Fibroblast of skin of right biceps (primary cell): ENCODE measurements around the gene BLTP3A.
A peak's percentile ranks its signal among the peaks of the same experiment; 100 is the strongest.
"Not testable (repeated sequence)": the region's sequence is repeated elsewhere in the genome, so short reads cannot be mapped to it uniquely, and the experiment has no call there.

Experiments
- DNase-seq: peaks from one replicate; pipeline ENCODE4 v3.0.0-alpha.2; 2013

BLTP3A gene, protein sequence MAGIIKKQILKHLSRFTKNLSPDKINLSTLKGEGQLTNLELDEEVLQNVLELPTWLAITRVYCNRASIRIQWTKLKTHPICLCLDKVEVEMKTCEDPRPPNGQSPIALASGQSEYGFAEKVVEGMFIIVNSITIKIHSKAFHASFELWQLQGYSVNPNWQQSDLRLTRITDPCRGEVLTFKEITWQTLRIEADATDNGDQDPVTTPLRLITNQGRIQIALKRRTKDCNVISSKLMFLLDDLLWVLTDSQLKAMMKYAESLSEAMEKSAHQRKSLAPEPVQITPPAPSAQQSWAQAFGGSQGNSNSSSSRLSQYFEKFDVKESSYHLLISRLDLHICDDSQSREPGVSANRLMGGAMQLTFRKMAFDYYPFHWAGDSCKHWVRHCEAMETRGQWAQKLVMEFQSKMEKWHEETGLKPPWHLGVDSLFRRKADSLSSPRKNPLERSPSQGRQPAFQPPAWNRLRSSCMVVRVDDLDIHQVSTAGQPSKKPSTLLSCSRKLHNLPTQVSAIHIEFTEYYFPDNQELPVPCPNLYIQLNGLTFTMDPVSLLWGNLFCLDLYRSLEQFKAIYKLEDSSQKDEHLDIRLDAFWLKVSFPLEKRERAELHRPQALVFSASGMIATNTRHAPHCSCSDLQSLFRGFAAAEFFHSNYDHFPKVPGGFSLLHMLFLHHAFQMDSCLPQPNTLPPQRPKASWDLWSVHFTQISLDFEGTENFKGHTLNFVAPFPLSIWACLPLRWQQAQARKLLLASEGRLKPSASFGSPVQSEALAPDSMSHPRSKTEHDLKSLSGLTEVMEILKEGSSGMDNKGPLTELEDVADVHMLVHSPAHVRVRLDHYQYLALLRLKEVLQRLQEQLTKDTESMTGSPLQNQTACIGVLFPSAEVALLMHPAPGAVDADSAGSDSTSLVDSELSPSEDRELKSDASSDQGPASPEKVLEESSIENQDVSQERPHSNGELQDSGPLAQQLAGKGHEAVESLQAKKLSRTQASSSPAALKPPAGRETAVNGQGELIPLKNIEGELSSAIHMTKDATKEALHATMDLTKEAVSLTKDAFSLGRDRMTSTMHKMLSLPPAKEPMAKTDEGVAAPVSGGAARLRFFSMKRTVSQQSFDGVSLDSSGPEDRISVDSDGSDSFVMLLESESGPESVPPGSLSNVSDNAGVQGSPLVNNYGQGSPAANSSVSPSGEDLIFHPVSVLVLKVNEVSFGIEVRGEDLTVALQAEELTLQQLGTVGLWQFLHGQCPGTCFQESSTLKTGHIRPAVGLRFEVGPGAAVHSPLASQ (N-terminal part only)

DNA sequence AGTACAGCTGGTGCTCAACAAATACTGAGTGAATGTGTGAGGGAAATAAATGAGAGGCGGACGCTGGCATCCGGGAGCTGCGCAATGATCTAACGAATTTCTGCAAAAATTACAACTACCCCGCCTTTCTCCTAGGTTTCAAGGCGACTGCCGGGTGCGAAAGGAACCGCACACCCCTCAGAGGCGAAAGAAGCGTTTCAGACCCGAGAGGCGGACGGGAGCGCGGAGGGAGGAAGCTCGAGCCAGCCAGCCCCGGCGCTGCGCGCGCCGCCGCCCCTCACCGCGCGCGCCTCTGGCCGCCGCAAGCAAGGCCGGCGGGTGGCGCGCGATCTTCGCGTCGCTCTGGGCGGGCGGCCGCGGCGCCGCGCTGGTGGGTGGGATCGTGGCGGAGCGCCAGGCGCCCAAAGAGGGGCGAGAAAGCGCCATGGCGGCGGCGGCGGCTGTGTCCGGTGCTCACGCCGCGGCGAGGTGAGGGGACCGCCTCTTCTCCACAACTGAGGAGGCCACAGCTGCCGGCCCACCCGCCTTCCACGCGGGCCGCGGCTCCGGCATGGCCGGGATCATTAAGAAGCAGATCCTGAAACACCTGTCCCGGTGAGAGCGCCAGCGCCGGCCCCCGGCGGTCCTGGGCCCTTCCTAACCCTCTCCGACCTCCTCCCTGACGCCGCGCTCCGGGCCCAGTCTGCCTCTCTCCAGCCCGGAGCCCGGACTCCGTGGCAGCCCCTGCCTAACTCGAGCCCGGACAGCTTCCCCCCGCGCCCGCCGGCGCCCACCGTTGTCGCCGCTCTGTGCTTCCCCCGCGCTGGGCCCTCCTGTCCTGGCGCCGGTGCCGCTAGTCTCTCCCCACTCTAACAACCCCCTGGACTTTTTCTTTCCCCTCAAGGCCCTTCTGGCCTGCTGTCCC is at the start of gene BLTP3A:
Gene BLTP3A (plus strand): TSS at position 383 of the 904 bp plus-strand sequence. CDS start 168 bp downstream, at position 551.
- DNase-seq: peak; percentile 71

DNA sequence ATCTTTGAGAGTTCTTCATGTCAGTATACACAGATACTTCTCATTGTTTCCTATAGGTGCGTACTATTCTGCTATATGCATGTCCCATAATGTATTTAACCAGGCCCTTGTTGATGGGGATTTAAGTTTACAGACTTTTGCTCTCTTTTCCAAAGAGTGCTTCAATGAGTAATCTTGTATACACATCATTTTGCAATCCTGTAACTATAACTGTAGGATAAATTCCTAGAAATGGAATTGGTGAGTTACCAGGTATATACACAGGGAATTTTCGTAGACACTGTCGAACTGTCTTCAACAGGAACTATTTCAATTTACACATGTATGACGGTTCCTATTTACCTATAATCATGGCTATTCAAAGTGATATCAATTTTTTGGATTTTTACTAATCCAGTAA is 49.8 kb upstream of the BLTP3A start:
- no peak for DNase-seq

DNA sequence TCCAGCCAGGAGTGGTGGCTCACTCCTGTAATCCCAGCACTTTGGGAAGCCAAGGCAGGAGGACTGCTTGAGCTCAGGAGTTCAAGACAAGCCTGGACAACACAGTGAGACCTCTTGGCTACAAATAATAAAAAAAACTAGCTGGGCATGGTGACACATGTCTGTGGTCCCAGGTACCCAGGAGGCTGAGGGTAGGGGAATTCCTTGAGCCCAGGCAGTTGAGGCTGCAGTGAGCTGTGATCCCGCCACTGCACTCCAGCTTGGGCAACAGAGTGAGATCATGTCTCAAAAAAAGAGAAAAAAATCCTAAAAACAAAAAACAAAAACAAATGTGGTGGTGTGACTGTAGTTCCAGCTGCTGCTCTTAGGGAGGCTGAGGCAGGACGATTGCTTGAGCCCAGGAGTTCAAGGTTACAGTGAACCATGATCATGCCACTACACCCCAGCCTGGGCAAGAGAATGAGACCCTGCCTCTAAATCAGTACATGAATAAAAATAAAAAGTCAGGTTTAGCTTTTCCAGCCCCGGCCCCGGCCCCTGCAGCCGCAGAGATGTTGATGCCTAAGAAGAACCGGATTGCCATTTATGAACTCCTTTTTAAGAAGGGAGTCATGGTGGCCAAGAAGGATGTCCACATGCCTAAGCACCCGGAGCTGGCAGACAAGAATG is 48.1 kb upstream of the BLTP3A start:
- DNase-seq: no peak

DNA sequence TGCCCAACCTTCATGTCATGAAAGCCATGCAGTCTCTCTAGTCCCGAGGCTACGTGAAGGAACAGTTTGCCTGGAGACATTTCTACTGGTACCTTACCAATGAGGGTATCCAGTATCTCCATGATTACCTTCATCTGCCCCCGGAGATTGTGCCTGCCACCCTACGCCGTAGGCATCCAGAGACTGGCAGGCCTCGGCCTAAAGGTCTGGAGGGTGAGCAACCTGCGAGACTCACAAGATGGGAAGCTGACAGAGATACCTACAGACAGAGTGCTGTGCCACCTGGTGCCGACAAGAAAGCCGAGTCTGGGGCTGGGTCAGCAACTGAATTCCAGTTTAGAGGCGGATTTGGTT is 47.6 kb upstream of the BLTP3A start:
- not testable (repeated sequence) for DNase-seq

DNA sequence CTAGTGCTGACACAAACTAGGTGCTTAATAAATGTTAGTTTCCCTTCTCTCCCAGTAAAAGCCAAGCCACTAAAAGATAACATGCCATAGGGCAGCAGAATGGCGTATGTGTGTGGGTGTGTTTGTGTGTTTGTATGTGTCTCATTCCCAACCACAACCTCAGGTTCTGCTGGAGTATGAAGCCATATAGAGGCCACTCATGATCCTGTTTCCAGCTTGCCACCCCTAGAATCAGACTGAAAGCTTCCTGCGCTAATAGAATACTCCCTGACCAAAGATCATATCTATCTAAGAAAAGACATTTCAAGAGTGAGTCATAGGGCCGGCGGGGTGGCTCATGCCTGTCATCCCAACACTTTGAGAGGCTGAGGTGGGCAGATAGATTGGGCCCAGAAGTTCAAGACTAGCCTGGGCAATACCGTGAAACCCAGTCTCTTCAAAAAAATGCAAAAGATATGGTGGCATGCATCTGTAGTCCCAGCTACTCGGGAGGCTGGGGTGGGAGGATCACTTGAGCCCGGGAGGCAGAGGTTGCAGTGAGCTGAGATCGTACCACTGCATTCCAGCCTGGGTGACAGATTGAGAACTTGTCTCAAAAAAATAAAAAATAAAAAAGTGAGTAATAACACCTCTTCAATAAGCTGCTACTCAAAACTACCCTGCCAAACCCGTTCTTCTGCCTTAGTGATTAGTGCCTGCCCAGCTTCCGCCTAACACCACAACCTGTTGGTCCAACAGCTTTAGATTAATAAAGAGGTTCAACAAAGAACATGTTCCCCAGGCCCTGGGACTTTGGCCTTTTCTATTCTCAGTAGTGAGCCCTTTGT is 46.4 kb upstream of the BLTP3A start:
- peak; percentile 34 for DNase-seq

DNA sequence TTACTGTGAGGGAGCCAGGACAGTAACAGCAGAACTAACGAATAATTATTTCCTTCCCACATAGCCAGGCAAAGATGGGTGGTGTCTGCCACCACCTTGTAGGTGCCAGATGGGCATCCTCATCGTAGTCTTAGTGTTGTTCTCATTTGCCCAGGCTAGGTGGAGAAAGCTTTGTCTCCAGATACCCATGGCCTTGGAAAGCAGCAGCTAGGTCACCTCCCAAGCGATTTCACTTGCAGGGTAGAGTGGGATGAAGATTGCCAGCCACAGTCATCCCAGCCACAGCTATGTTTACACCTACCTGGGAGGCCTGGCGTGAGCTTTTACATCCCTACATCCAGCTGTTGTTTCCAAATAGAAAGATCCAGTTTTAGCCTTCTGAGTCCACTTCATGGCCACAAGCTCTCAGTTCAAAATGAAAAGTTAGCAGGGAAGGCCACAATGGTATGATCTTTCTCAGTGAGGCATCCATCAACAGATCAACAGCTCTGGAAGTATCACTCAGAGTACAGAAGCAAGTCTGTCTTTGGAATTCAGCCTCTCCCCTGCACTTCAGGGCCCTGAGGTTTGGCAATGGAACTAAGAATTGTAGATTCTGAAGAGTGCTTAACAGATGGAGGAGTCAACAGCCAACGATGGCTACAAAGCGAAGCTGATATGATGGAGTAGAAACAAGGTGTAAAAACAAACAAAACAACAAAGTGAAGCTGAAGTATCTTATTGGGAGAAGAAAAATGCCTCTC is 45.6 kb upstream of the BLTP3A start:
- DNase-seq: no peak

DNA sequence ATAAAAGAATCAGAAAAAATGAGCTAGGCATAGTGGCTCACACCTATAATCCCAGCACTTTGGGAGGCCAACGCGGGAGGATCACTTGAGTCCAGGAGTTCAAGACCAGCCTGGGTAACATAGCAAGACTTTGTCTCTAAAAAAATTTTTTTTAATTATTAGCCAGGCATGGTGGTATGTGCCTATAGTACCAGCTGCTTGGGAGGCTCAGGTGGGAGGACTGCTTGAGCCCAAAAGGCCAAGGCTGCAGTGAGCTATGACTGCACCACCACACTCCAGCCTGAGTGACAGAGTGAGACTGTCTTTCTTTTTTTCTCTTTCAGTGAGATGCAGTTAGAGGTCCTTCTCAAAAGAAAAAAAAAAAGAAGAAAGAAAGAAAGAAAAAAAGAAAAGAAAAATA is 43.1 kb upstream of the BLTP3A start:
- no peak for DNase-seq

DNA sequence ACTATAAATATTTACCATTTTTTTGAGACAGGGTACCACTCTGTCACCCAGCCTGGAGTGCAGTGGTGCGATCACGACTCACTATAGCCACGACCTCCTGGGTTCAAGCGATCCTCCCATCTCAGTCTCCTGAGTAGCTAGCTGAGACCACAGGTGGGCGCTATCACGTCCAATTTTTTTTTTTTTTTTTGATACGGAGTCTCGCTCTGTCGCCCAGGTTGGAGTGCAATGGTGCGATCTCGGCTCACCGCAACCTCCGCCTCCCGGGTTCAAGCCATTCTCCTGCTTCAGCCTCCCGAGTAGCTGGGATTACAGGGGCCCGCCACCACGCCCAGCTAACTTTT is 35.4 kb upstream of the BLTP3A start:
- DNase-seq: peak; percentile 41

DNA sequence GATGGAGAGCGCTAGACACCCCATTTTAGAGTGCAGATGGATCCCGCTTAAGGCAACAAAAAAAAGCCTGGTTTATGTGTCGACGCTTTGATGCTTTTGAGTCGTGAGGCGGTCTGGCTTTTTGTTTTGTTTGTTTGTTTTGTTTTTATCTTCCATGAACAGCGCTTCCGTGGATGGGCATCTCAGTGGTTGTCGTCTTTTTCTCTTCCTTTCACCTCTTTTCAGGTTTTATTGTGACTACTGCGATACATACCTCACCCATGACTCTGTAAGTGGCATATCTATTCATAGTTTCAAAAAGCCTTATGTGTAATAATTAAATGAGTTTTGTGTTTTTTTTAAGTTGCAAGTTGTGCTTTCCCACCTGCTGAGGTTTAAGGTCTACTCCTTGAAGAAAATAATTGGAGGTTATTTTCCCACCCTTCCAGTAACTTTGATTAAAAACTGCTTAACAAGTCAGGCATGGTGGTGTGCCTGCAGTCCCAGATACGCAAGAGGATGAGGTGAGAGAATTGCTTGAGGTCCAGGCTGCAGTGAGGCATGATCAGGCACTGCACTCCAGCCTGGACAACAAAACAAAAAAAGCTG is 34.1 kb upstream of the BLTP3A start:
- no peak for DNase-seq

DNA sequence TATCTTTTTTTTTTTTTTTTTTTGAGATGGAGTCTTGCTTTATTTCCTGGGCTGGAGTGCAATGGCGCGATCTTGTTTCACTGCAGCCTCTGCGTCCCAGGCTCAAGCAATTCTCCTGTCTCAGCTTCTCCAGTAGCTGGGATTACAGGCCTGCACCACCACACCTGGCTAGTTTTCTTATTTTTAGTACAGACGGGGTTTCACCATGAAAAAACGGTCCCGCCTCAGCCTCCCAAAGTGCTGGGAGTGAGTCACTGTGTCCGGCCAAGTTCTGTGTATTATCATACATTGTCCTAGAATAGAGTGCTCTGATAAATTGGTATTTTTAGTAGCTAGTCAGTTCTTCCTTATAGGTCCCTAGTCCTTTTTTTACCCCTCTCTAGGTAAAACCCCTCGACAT is 31.8 kb upstream of the BLTP3A start:
- no peak for DNase-seq

DNA sequence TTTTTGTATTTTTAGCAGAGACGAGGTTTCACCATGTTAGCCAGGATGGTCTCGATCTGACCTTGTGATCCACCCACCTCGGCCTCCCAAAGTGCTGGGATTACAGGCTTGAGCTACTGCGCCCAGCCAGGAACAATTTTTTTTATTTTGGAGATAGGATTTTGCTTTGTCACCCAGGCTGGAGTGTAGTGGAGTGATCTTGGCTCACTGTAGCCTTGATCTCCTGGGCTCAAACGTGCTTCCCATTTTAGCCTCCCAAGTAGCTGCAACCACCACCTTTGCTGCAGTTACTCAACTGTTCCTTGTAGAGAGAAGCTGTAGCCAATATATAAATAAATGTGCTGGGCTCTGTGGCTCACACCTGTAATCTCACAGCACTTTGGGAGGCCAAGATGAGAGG is 30.2 kb upstream of the BLTP3A start:
- DNase-seq: not testable (repeated sequence)

DNA sequence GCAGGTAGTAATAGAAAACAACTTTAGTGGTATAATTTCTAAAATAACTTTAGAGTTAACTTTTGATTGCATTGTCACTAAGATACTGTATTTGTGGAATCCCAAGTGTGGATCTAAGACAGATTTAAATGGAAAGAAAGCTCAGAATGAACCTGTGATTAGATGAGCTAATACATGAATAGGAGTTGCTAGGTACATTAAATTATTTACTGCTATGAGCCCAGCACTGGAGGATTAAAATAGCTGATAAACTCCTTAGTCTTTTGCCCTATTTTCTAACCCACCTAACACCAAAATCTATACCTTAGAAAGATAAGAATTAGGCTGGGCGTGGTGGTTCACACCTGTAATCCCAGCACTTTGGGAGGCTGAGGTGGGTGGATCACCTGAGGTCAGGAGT is 23.7 kb upstream of the BLTP3A start:
- no peak for DNase-seq

DNA sequence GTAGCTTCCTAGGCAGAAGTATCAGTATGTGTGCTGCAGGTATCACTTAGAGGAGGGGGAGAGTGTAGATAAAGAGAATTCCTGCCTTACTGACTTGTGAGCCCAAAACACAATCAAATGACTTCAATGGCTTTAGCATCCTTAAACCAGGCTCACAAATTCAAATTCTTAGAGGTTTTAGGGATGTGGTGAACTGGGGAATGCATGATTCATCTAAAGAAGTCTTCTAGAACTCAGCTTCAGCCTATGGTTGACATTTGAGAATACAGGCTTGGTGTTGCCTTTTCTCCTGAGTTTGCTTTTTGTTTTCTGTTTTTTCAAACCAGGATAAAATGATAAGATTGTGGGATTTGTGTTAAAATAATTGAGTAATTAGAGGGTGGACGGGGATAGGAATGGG is 20.2 kb upstream of the BLTP3A start:
- peak; percentile 79 for DNase-seq

DNA sequence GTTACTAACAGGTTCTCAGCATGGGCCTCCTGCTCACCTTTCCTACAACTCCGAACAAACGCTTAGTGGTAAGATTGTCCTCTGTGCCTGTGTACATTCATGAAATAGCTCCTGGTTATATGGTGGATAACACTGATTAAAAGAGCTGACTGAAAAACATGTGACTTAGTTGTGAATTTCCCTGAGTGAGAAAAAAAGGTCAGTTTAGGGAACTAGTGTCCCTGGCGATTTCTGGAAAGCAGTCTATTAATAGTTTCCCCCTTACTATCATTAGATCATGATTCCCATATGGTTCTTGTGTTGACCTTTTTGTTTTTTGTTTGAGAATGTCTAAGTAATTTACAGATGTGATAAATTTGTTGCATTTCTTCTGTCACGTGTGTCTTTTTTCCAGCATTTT is 18.9 kb upstream of the BLTP3A start:
- no peak for DNase-seq

DNA sequence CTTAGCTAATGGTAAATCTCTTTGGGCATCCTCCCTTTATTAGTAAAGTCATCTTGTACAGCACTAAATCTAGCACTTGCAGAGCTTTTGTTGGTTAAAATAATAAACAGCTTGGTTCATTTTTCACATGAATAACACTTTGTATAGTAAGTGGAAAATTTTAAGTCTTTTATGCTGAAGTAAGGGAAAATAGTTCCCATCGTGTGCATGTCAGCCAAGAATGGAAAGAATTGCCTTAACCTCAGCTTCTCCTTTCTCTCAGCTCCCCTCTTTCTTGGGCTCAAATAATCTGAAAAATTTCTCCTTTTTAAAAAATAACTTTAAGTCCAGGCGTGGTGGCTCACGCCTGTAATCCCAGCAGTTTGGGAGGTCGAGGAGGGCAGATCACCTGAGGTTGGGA is 18.0 kb upstream of the BLTP3A start:
- DNase-seq: no peak

DNA sequence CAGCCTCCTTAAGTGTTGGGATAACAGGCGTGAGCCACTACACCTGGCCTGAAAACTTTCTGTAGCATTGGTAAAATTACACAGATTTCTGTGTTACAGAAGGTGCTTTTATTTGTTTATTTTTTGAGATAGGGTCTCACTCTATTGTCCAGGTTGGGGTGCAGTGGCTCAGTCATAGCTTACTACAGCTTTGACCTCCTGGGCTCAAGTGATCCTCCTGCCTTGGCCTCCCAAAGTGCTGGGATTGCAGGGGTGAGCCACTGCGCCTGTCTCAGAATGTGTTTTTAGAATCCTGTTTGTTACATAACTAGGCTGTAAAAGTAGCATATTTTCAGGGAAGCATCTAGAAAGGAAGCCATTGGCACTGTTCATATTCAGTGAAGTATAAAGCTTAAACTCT is 16.9 kb upstream of the BLTP3A start:
- DNase-seq: no peak

DNA sequence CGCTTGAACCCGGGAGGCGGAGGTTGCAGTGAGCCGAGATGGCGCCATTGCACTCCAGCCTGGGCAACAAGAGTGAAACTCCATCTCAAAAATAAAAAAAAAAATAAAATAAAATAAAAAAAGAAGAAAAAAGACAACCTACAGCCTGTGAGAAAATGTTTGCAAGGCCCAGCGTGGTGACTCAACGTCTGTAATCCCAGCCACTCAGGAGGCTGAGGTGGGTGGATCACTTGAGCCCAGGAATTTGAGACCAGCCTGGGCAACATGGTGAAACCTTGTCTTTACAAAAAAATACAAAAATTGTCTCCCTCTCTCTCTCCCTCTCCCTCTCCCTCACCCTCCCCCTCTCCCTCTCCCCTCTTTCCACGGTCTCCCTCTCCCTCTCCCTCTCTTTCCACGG is 6.5 kb upstream of the BLTP3A start:
- peak; percentile 35 for DNase-seq

DNA sequence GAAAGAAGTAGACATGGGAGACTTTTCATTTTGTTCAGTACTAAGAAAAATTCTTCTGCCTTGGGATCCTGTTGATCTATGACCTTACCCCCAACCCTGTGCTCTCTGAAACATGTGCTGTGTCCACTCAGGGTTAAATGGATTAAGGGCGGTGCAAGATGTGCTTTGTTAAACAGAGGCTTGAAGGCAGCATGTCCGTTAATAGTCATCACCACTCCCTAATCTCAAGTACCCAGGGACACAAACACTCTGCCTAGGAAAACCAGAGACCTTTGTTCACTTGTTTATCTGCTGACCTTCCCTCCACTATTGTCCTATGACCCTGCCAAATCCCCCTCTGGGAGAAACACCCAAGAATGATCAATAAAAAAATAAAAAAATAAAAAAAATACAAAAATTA is 4.7 kb upstream of the BLTP3A start:
- not testable (repeated sequence) for DNase-seq

DNA sequence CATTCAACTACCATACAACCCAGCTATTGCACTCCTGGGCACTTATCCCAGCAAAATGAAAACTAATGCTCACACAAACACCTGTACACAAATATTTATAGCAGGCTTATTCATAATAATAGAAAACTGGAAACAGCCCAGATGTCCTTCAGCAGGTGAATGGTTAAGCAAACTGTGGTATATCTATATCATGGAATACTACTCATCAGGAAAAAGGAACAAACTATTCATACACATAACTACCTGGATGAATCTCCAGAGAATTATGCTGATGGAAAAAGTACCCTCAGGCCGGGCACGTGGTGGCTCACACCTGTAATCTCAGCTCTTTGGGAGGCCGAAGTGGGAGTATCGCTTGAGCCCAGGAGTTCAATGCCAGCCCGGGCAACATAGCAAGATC is 3.8 kb upstream of the BLTP3A start:
- DNase-seq: no peak
